Skeletal muscle tissue (tissue), 4 donors: ENCODE measurements around the gene C6orf132. TPM values are rescaled to one million over a fixed set of nuclear protein-coding genes. Genes with fewer than 3 reads are reported as not detected.
"Not testable (repeated sequence)": the region's sequence is repeated elsewhere in the genome, so short reads cannot be mapped to it uniquely, and the experiment has no call there.

Experiments
- H3K27ac ChIP-seq: one replicate; pipeline ENCODE4 v1.7.0; 2013; ENCODE audit warnings: mild to moderate bottlenecking, low read depth, low read length, inconsistent platforms
- H3K27me3 ChIP-seq, 3 donors: one replicate each; pipeline ENCODE4 v1.7.0; 2013; ENCODE audit warnings: low read length in 3 of 3; ENCODE audit not compliant: control insufficient read depth in 3 of 3, insufficient read depth in 3 of 3
- H3K36me3 ChIP-seq, 3 donors: one replicate each; pipeline ENCODE4 v1.7.0; 2013; ENCODE audit warnings: low read length in 3 of 3; ENCODE audit not compliant: control insufficient read depth in 3 of 3, insufficient read depth in 3 of 3
- H3K4me1 ChIP-seq, 3 donors: one replicate each; pipeline ENCODE4 v1.7.0; 2013; ENCODE audit warnings: low read length in 3 of 3, mild to moderate bottlenecking in 3 of 3; ENCODE audit not compliant: control insufficient read depth in 3 of 3, insufficient read depth in 3 of 3
- H3K4me3 ChIP-seq, 3 donors: one replicate each; pipeline ENCODE4 v1.7.0; 2013; ENCODE audit warnings: low read length in 3 of 3
- H3K9ac ChIP-seq, 3 donors: one replicate each; pipeline ENCODE4 v1.7.0; 2013; ENCODE audit warnings: low read length in 3 of 3, mild to moderate bottlenecking in 3 of 3, moderate library complexity in 2 of 3, low read depth in 1 of 3
- H3K9me3 ChIP-seq, 3 donors: one replicate each; pipeline ENCODE4 v1.7.0; 2013; ENCODE audit warnings: low read length in 3 of 3; ENCODE audit not compliant: control insufficient read depth in 3 of 3
- total RNA-seq: library from RNA; depleted of rRNA; stranded (reverse); fragments of >200 nt; gene quantifications from one replicate; pipeline ENCODE4 v1.2.3, GENCODE V29; 2014
- donor health status: Osteomylitis.

Gene C6orf132
- total RNA-seq, 1 donor from 2014 or later = under 0.01 TPM

DNA sequence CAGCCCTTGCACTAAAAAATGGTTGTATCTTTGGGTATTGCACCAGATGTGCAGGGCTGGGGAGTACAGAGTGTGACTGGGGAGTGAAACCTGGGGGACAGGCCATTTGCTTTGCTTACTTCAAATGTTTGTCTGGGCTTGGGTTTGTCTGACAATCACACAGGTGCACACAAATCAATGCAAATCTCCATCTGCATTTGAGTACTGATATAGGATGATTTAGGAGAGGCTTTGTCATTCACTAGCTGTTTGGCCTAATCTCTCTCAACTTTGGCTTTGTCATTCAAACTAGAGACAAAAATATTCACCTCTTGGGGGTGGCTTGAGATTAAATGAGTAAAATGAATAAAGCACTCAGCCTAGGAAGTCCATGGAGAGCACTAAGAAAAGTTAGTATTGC lies 34.6 kb upstream of the C6orf132 start:
- Histone ChIP-seq H3K36me3 (no peaks in the 10 kb centered on the region), H3K9me3 (no peaks in the 10 kb centered on the region), H3K4me1 (no peaks in the 10 kb centered on the region), H3K4me3 (no peak overlapping the region), H3K27me3 (peaks cover 8 to 22% (median 8%) of the 10 kb centered on the region in 3 donors), H3K27ac (no peak overlapping the region), H3K9ac (no peak overlapping the region)

DNA sequence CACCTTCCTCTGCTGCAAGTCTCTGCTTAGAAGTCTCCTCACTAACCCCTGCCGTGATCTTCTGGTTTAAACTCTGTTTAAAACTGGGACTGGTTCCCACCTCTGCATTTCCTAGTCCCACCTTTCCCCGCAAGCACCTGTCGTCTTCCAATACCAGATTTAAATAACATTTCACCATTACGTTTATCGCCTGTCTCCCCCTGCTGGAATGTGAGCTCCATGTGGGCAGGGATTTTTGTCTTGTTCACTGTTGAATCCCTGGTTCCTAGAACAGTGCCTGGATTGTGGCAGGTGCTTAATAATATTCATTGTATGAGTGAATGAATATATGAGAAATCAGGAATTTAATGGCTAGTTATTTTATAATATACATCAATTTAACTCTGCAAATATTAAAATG lies 33.4 kb upstream of the C6orf132 start:
- Histone ChIP-seq H3K9ac (no peak overlapping the region), H3K36me3 (no peaks in the 10 kb centered on the region), H3K27ac (no peak overlapping the region), H3K9me3 (no peaks in the 10 kb centered on the region), H3K4me3 (no peak overlapping the region), H3K4me1 (no peaks in the 10 kb centered on the region), H3K27me3 (peaks cover 8 to 22% (median 8%) of the 10 kb centered on the region in 3 donors)

DNA sequence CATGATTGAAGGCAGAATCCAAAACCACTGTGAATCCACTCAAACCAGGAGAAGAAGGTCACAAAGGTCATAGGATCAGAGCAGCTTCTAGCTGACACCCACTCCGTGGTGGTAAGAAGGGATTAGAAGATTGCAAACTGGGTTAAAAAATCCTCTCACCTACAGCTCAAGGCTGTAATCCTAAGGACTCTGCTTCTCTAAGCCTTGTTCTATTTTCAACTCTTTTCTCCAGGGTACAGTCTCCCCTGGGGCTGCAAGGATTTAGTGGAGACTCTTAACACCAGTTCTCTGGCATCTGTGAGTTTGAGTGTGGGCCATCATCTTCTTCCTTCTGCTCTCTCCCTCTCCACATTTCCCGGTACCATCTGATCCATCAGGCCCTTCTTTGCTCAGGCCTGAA lies 30.7 kb upstream of the C6orf132 start, which contains the start of gene GUCA1A:
TSS of gene GUCA1A (plus strand) at position 264 of the 400 bp plus-strand sequence. CDS start 250 bp downstream, outside the sequence.
- H3K9me3 ChIP-seq = no peaks in the 10 kb centered on the region
- H3K27ac ChIP-seq = no peak within 1 kb of the TSS
- no peaks in the 10 kb centered on the region for H3K36me3 ChIP-seq
- peaks cover under 1 to 6% (median 3%) of the 10 kb centered on the region in 3 donors for H3K27me3 ChIP-seq
- no peak within 1 kb of the TSS for H3K4me3 ChIP-seq
- no peaks in the 10 kb centered on the region for H3K4me1 ChIP-seq
- H3K9ac ChIP-seq = no peak within 1 kb of the TSS

DNA sequence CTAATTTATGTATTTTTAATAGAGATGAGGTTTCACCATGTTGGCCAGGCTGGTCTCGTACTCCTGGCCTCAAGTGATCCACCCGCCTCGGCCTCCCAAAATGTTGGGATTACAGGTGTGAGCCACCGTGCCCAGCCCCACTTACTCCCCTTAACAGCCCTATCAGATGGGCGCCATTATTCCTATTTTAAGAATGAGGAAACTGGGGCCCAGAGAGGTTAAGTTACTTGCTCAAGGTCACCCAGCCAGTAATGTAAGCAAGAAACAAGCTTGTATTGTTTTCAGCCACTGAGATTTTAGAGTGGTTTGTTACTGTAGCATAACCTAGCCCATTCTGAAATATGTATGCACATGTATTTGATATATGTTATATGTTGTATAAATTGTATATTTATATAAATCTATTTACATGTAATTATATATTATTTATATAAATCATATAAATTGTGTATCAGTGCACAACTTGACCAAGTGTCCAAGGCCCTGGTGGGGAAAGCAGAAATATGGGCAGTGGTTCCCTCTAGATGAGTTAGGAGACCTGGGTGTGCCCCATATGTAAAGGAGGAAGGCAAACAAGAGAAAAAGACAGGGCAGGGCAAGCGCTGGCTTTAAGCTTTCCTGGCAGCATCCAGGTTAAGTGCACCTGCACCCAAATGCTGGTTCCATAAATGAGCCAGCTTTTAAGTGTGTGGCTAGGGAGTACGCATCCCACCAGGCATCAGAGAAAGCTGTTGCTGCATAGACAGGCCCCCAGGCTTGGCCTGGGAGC lies 29.6 kb upstream of the C6orf132 start:
- Histone ChIP-seq H3K4me3 (no peak overlapping the region), H3K4me1 (no peaks in the 10 kb centered on the region), H3K36me3 (no peaks in the 10 kb centered on the region), H3K9me3 (no peaks in the 10 kb centered on the region), H3K27me3 (no peaks in the 10 kb centered on the region), H3K9ac (no peak overlapping the region), H3K27ac (no peak overlapping the region)

DNA sequence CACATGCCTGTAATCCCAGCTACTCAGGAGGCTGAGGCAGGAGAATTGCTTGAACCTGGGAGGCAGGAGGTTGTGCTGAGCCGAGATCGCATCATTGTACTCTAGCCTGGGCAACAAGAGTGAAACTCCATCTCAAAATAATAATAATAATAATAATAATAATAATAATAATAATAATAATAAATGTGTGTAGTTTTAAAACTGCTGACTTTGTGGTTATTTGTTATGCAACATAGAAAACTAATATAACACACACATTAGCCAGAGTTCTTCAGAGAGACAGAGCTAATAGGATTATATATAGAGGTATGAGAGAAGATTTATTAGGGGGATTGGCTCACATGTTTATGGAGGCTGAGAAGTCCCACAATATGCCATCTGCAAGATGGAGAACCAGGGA lies 27.4 kb upstream of the C6orf132 start:
- H3K4me1 ChIP-seq, H3K36me3 ChIP-seq, H3K9me3 ChIP-seq, H3K27me3 ChIP-seq, H3K27ac ChIP-seq, H3K4me3 ChIP-seq, H3K9ac ChIP-seq: not testable (repeated sequence)

DNA sequence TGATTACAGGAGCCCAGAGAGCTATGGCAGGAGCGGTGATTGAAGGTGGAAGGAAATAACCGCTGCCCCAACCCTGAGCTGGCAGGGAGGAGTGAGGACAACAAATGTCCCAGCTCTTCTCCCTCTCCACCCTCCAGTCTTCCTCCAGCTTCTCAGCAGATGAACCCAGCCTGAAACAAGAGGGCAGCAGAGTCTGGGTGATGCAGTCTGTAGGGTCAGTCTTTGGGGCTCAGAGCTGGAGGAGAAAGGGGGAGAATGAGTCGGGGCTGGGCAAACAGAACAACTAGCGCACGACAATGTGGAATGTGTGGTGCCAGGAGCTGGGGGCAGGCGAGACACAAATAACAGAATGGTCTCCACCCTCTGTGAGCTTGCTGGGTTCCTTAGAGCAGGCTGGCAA lies 26.2 kb upstream of the C6orf132 start:
- Histone ChIP-seq H3K36me3 (no peaks in the 10 kb centered on the region), H3K4me1 (no peaks in the 10 kb centered on the region), H3K27ac (no peak overlapping the region), H3K27me3 (peaks cover 0 to 3% (median 0%) of the 10 kb centered on the region in 3 donors), H3K9me3 (no peaks in the 10 kb centered on the region), H3K4me3 (no peak overlapping the region), H3K9ac (no peak overlapping the region)

DNA sequence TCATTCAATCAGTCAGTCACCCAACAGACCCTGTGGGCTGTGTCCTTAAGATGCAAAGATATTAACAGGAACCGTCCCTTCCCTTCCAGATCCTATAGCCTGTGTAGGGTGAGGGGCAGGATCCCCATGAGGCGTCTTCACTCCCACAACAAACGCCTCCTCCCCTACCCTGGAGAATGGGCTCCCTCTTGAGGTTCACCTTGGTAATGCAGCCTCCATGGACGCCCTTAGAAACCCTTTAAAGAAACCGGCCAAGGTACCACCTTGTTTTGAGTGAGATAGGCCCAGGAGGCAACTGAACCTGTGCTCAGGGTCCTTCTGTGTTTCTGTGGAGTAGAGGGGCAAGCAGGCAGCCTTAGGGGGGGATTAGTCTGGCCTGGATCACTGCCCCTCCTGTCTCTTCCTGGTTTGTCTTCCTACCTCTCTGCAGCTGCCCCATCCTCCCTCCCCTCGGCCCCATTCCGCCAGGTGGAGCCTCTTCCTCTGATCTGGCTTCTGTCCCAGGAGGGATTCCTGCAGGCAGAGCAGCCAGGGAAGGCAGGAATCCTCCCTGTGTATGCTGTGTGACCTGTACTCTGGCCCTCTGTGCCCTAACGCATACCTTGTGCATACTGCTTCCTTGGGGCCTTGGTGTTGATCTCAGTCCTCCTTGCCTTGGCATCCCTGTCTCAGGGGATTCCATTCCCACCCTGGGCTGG lies 24.2 kb upstream of the C6orf132 start:
- H3K27me3 ChIP-seq = peaks cover 0 to 13% (median 0%) of the 10 kb centered on the region in 3 donors
- no peak overlapping the region for H3K27ac ChIP-seq
- no peaks in the 10 kb centered on the region for H3K9me3 ChIP-seq
- H3K4me1 ChIP-seq = no peaks in the 10 kb centered on the region
- no peak overlapping the region for H3K9ac ChIP-seq
- no peaks in the 10 kb centered on the region for H3K36me3 ChIP-seq
- no peak overlapping the region for H3K4me3 ChIP-seq

DNA sequence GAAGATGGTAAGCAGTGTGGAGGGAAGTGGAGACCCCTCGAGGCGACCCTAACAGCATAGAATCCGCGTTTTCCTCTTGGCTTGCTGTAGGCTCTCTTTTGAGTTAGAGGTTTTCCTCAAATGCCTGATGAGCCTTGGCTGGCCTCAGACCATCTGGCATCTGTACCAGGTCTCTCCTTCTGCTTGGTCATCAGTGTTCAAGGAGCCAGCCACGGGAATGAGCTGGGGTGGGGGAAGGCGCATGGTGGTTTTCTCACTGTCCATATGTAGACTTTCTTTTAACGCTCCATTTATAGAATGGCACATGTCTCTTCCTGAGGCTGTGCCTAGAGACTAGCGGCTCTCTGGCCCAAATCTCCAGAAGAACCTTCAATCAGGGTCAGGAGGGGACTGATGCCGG lies 22.6 kb upstream of the C6orf132 start:
- Histone ChIP-seq H3K36me3 (no peaks in the 10 kb centered on the region), H3K9ac (no peak overlapping the region), H3K4me1 (no peaks in the 10 kb centered on the region), H3K9me3 (no peaks in the 10 kb centered on the region), H3K4me3 (no peak overlapping the region), H3K27ac (no peak overlapping the region), H3K27me3 (peaks cover 0 to 18% (median 2%) of the 10 kb centered on the region in 3 donors)

DNA sequence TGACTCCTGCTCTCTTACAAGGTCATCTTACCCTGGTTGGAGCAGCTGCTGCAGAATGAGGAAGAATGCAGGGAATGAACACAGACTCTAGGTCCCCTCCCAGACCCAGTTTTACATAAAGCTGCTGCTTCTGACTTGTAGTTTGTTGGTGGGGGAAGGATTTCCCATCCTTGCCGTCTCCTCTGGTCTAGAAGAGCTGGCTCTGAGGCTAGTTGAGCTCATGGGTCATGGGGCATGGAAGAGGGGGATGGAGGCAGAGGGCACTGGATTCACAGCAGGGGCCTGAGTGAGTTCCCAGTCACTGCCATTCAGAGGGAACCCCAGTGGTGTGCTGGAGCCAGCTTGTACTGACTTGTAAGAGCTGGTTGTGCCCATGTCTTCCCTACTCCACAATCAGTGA lies 21.6 kb upstream of the C6orf132 start:
- Histone ChIP-seq H3K27ac (no peak overlapping the region), H3K9me3 (no peaks in the 10 kb centered on the region), H3K4me3 (no peak overlapping the region), H3K27me3 (peaks cover 0 to 18% (median 2%) of the 10 kb centered on the region in 3 donors), H3K9ac (no peak overlapping the region), H3K36me3 (no peaks in the 10 kb centered on the region), H3K4me1 (peaks cover 0 to 2% (median 0%) of the 10 kb centered on the region in 3 donors)

DNA sequence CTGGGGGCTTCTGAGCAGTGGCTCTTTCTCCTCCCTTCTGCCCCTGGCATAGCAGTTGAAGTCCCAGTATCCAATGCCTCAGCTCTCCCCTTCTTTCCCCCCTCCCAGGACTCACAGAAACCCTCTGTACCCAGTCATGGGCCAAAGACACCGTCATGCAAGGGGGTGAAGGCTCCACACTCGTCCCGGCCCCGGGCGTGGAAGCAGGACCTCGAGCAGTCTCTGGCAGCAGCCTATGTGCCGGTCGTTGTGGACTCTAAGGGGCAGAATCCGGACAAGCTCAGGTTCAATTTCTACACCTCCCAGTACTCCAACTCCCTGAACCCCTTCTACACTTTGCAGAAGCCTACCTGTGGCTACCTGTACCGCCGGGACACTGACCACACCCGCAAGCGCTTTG lies 20.4 kb upstream of the C6orf132 start:
- no peaks in the 10 kb centered on the region for H3K36me3 ChIP-seq
- H3K27me3 ChIP-seq = peaks cover 0 to 18% (median 2%) of the 10 kb centered on the region in 3 donors
- H3K4me3 ChIP-seq = no peak overlapping the region
- no peak overlapping the region for H3K9ac ChIP-seq
- peaks cover 0 to 2% (median 0%) of the 10 kb centered on the region in 3 donors for H3K4me1 ChIP-seq
- no peak overlapping the region for H3K27ac ChIP-seq
- H3K9me3 ChIP-seq = no peaks in the 10 kb centered on the region
